ENCODE data around the gene POLD3. TPM values are rescaled to one million over a fixed set of nuclear protein-coding genes. Genes with fewer than 3 reads are reported as not detected.
A peak's percentile ranks its signal among the peaks of the same experiment; 100 is the strongest.

Gene POLD3
- total RNA-seq, 4 donors from 2014 or later, result 7.4 to 29.4 (median 20.6) TPM

GRCh38 chr11:74566146-74566960 is 26.0 kb upstream of the POLD3 start:
- DNase-seq, result no peak

GRCh38 chr11:74568028-74568427 is 24.4 kb upstream of the POLD3 start:
- H3K4me3 ChIP-seq, result no peak overlapping the region
- intact Hi-C loops (cut with DNase I; ENCODE audit: low total_unique reads), result no loop called here
- H3K36me3 ChIP-seq, result no peaks in the 10 kb centered on the region
- no peak overlapping the region for H3K27ac ChIP-seq
- in situ Hi-C loops (cut with MboI; ENCODE audit: low pct_ligation_motif_present in 1 of 4, low pct_unique_long_range_greater_than_20kb in 1 of 4, low sequenced_read_pairs in 3 of 4), result loop anchor here in 3 of 4 donors (10.0 to 25.0 kb wide), 4 partner anchors 113 to 606 kb away; partner anchors contain the start of gene DNAJB13 (in 1 of the 3)
- no peaks in the 10 kb centered on the region for H3K27me3 ChIP-seq
- H3K4me1 ChIP-seq, result peaks cover 0 to 20% (median 14%) of the 10 kb centered on the region in 4 donors
- TF ChIP-seq POLR2AphosphoS5 (IDR thresholded peaks at IDR 0.05), result no peak
- no peak for TF ChIP-seq POLR2A (IDR thresholded peaks at IDR 0.05)
- no peak for TF ChIP-seq EP300 (IDR thresholded peaks at IDR 0.05; ENCODE audit: low read depth)
- no peak for TF ChIP-seq CTCF (IDR thresholded peaks at IDR 0.05)
- 78% methylated on average over 1 of the region's 1 CpG; no CpG with 5 or more reads in 1 of the 2 donors for WGBS, 2 donors (ENCODE audit: low coverage in 1 of 2)
- no peak for DNase-seq
- no peaks in the 10 kb centered on the region for H3K9me3 ChIP-seq

More at GRCh38 chr11:74566146-74566960, 26.0 kb upstream of the POLD3 start:
- no peaks in the 10 kb centered on the region for H3K36me3 ChIP-seq
- H3K4me1 ChIP-seq, result peaks cover 0 to 8% (median 4%) of the 10 kb centered on the region in 4 donors
- no peak overlapping the region for H3K4me3 ChIP-seq
- 83 to 100% methylated on average over 4 to 5 of the region's 5 CpGs for WGBS, 2 donors (ENCODE audit: low coverage in 1 of 2)
- intact Hi-C loops (cut with DNase I; ENCODE audit: low total_unique reads), result no loop called here
- H3K27ac ChIP-seq, result no peak overlapping the region
- H3K9me3 ChIP-seq, result no peaks in the 10 kb centered on the region
- TF ChIP-seq POLR2A (IDR thresholded peaks at IDR 0.05), result no peak
- TF ChIP-seq CTCF (IDR thresholded peaks at IDR 0.05), result no peak
- no peak for TF ChIP-seq POLR2AphosphoS5 (IDR thresholded peaks at IDR 0.05)
- TF ChIP-seq EP300 (IDR thresholded peaks at IDR 0.05; ENCODE audit: low read depth), result no peak
- no peaks in the 10 kb centered on the region for H3K27me3 ChIP-seq
- in situ Hi-C loops (cut with MboI; ENCODE audit: low pct_ligation_motif_present in 1 of 4, low pct_unique_long_range_greater_than_20kb in 1 of 4, low sequenced_read_pairs in 3 of 4), result loop anchor here in 3 of 4 donors (10.0 to 25.0 kb wide), 4 partner anchors 112 to 604 kb away; partner anchors contain the start of gene DNAJB13 (in 1 of the 3)

- Histone ChIP-seq H3K36me3 (no peaks in the 10 kb centered on the region), H3K9me3 (no peaks in the 10 kb centered on the region), H3K4me3 (no peak overlapping the region), H3K4me1 (peaks cover 0 to 34% (median 20%) of the 10 kb centered on the region in 4 donors), H3K27me3 (no peaks in the 10 kb centered on the region), H3K27ac (peak overlapping the region in 3 of 4 donors; percentile 63 to 73 (median 65))
- in situ Hi-C loops (cut with MboI; ENCODE audit: low pct_ligation_motif_present in 1 of 4, low pct_unique_long_range_greater_than_20kb in 1 of 4, low sequenced_read_pairs in 3 of 4) (loop anchor here in 3 of 4 donors (5.0 to 25.0 kb wide), 4 partner anchors 116 to 608 kb away; partner anchors contain the start of gene DNAJB13 (in 1 of the 3)), intact Hi-C loops (cut with DNase I; ENCODE audit: low total_unique reads) (loop anchor here (10.0 kb wide), 1 partner anchor 76 kb away; the partner anchor contains the start of gene LIPT2)
- TF ChIP-seq POLR2A (IDR thresholded peaks at IDR 0.05) (no peak), CTCF (IDR thresholded peaks at IDR 0.05) (peak; percentile 56 to 87 (median 67)), EP300 (IDR thresholded peaks at IDR 0.05; ENCODE audit: low read depth) (no peak)
- DNase-seq, result peak; percentile 66
- 28 to 56% methylated on average over 6 to 8 of the region's 8 CpGs for WGBS, 2 donors (ENCODE audit: low coverage in 1 of 2)
These were observed 21.9 kb upstream of the POLD3 start for GRCh38 chr11:74570266-74571061.

GRCh38 chr11:74571062-74571399 is 21.4 kb upstream of the POLD3 start:
- Histone ChIP-seq H3K4me1 (peaks cover 0 to 34% (median 20%) of the 10 kb centered on the region in 4 donors), H3K27ac (peak overlapping the region; percentile 55 to 73 (median 64)), H3K4me3 (no peak overlapping the region), H3K9me3 (no peaks in the 10 kb centered on the region), H3K27me3 (no peaks in the 10 kb centered on the region), H3K36me3 (no peaks in the 10 kb centered on the region)
- intact Hi-C loops (cut with DNase I; ENCODE audit: low total_unique reads) (loop anchor here (10.0 kb wide), 1 partner anchor 76 kb away; the partner anchor contains the start of gene LIPT2), in situ Hi-C loops (cut with MboI; ENCODE audit: low pct_ligation_motif_present in 1 of 4, low pct_unique_long_range_greater_than_20kb in 1 of 4, low sequenced_read_pairs in 3 of 4) (loop anchor here in 3 of 4 donors (5.0 to 25.0 kb wide), 4 partner anchors 116 to 609 kb away; partner anchors contain the start of gene DNAJB13 (in 1 of the 3))
- 28 to 46% methylated on average over 2 of the region's 2 CpGs for WGBS, 2 donors (ENCODE audit: low coverage in 1 of 2)
- DNase-seq, result no peak
- no peak for TF ChIP-seq POLR2AphosphoS5 (IDR thresholded peaks at IDR 0.05)
- no peak for TF ChIP-seq CTCF (IDR thresholded peaks at IDR 0.05)
- no peak for TF ChIP-seq EP300 (IDR thresholded peaks at IDR 0.05; ENCODE audit: low read depth)
- TF ChIP-seq POLR2A (IDR thresholded peaks at IDR 0.05), result no peak

Data from transverse colon (tissue), 4 donors.